Stimulated activated CD8-positive, alpha-beta memory T cell treated with anti-CD3 and anti-CD28 coated beads, Interleukin-4, amount 100 ng/mL, for 24 hours (primary cell): ENCODE measurements around the gene ASPG.

Experiments used
- DNase-seq: peaks from one replicate; pipeline ENCODE4 v3.0.0-alpha.2; 2020; ENCODE audit warnings: low read depth

ASPG gene

GRCh38 chr14:104093366-104094055 is 8.0 kb downstream of the ASPG start:
- no peak for DNase-seq

GRCh38 chr14:104094056-104094708 is 8.7 kb downstream of the ASPG start:
- no peak for DNase-seq

- peak; percentile 64 for DNase-seq
Measured at GRCh38 chr14:104094709-104095425, 9.4 kb downstream of the ASPG start.

- no peak for DNase-seq
Measured at GRCh38 chr14:104095426-104096310, 10.2 kb downstream of the ASPG start.

- DNase-seq, result no peak
Measured at GRCh38 chr14:104096318-104096717, 10.8 kb downstream of the ASPG start.

GRCh38 chr14:104096751-104097700 is 11.5 kb downstream of the ASPG start:
- no peak for DNase-seq

GRCh38 chr14:104098272-104099095 is 13.0 kb downstream of the ASPG start:
- DNase-seq, result no peak

GRCh38 chr14:104099096-104100041 is 13.9 kb downstream of the ASPG start:
- no peak for DNase-seq

- no peak for DNase-seq
Measured at GRCh38 chr14:104100171-104101085, 14.9 kb downstream of the ASPG start.

- DNase-seq, result no peak
Measured at GRCh38 chr14:104101086-104101621, 15.7 kb downstream of the ASPG start.

GRCh38 chr14:104101651-104102281 is 16.3 kb downstream of the ASPG start:
- no peak for DNase-seq

GRCh38 chr14:104102282-104102914 is 16.9 kb downstream of the ASPG start:
- DNase-seq, result no peak

- DNase-seq, result no peak
Measured at GRCh38 chr14:104103061-104103445, 17.6 kb downstream of the ASPG start.

- DNase-seq, result no peak
Measured at GRCh38 chr14:104103446-104104075, 18.1 kb downstream of the ASPG start.

GRCh38 chr14:104104076-104104901 is 18.8 kb downstream of the ASPG start:
- DNase-seq, result no peak
